Sigmoid colon (tissue), 4 donors: ENCODE data around the gene RPTOR.
"Not testable (repeated sequence)": the region's sequence is repeated elsewhere in the genome, so short reads cannot be mapped to it uniquely, and the experiment has no call there.

Experiments
- CTCF ChIP-seq, 4 experiments: fragments of 450-650 bp in 3 of 4; fragments of 200-600 bp in 1 of 4; IDR thresholded peaks; one replicate each; pipeline ENCODE4 v1.5.1; 2016 to 2019; ENCODE audit warnings: antibody characterized with exemption in 4 of 4, mild to moderate bottlenecking in 3 of 4, moderate library complexity in 2 of 4
- EP300 ChIP-seq, 4 donors: sonication (generic); formaldehyde crosslinking; IDR thresholded peaks; one replicate each; pipeline ENCODE4 v1.6.1; 2017; ENCODE audit warnings: antibody characterized with exemption in 4 of 4

DNA sequence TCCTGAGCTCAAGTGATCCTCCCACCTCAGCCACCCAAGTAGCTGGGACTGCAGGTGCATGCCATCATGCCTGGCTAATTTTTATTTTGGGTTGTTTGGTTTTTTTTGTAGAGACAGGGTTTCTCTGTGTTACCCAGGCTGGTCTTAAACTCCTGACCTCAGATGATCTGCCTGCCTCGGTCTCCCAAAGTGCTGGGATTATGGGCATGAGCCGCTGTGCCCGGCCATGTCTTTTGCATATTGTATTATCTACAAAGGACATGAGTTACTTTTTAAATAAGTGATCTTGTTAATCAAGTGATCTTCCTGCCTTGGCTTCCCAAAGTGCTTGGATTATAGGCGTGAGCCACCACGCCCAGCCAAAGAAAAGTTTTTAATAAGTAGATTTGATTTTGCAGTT lies 252.6 kb downstream of the RPTOR start:
- TF ChIP-seq EP300, CTCF (IDR thresholded peaks at IDR 0.05): not testable (repeated sequence)
